Peyer's patch (tissue), 4 donors: ENCODE measurements around the gene CDH23.

Source experiments
- CTCF ChIP-seq, 6 experiments: fragments of 450-650 bp in 4 of 6; fragments of 200-600 bp in 2 of 6; sonication (generic) in 1 of 6; IDR thresholded peaks; one replicate each; pipeline ENCODE4 v1.5.1; 2017 to 2019; ENCODE audit warnings: antibody characterized with exemption in 6 of 6, mild to moderate bottlenecking in 3 of 6, moderate library complexity in 1 of 6
- POLR2A ChIP-seq, 2 donors: fragments of 450-650 bp; IDR thresholded peaks; one replicate each; pipeline ENCODE4 v1.5.1; 2017; ENCODE audit warnings: antibody characterized with exemption in 2 of 2, mild to moderate bottlenecking in 2 of 2, moderate library complexity in 2 of 2

- no peak for TF ChIP-seq CTCF (IDR thresholded peaks at IDR 0.05)
- TF ChIP-seq POLR2A (IDR thresholded peaks at IDR 0.05) = no peak
Measured at GRCh38 chr10:71830726-71831125, 434.0 kb downstream of the CDH23 start.
